K562 (cell line): ENCODE measurements around the gene FLAD1. TPM values are rescaled to one million over a fixed set of nuclear protein-coding genes. Genes with fewer than 3 reads are reported as not detected.

Experiments used
- ATF7 ChIP-seq: fragments of 450-650 bp; IDR thresholded peaks from 2 replicates; pipeline ENCODE4 v1.7.1; 2014; ENCODE audit warnings: mild to moderate bottlenecking, moderate library complexity
- MEIS2 ChIP-seq: fragments of 450-650 bp; IDR thresholded peaks from 2 replicates; pipeline ENCODE4 v1.6.1; 2014; ENCODE audit warnings: mild to moderate bottlenecking; ENCODE audit not compliant: partially characterized antibody
- NFXL1 ChIP-seq: fragments of 450-650 bp; formaldehyde crosslinking; IDR thresholded peaks from 2 replicates; pipeline ENCODE4 v1.4.0; 2021; ENCODE audit warnings: mild to moderate bottlenecking
- POLR2AphosphoS5 ChIP-seq: IDR thresholded peaks from 2 replicates; pipeline ENCODE4 v1.6.1; 2011; ENCODE audit warnings: mild to moderate bottlenecking, low read depth, low read length, moderate library complexity; ENCODE audit not compliant: control insufficient read depth, insufficient read depth
- RFX1 ChIP-seq: fragments of 450-650 bp; IDR thresholded peaks from 2 replicates; pipeline ENCODE4 v1.6.1; 2016; ENCODE audit warnings: mild to moderate bottlenecking, moderate library complexity
- RFX7 ChIP-seq: fragments of 250-450 bp; sonication (Bioruptor Pico); IDR thresholded peaks from 2 replicates; pipeline ENCODE4 v1.5.1; 2021; ENCODE audit warnings: mild to moderate bottlenecking
- RHOXF2B ChIP-seq: fragments of 250-450 bp; sonication (Bioruptor Pico); conservative IDR thresholded peaks from 2 replicates; pipeline ENCODE4 v1.5.1; 2021
- SIX5 ChIP-seq, 2 experiments: IDR thresholded peaks; 2 replicates each; pipeline ENCODE4 v1.6.1; 2011; ENCODE audit warnings: low read length in 2 of 2, borderline replicate concordance in 1 of 2, low read depth in 1 of 2, mild to moderate bottlenecking in 1 of 2, moderate library complexity in 1 of 2; ENCODE audit not compliant: insufficient read depth in 1 of 2
- YBX1 ChIP-seq: fragments of 450-650 bp; IDR thresholded peaks from 2 replicates; pipeline ENCODE4 v1.7.1; 2016; ENCODE audit warnings: mild to moderate bottlenecking
- ZNF644 ChIP-seq: fragments of 200-800 bp; sonication (Bioruptor generic); IDR thresholded peaks from 2 replicates; pipeline ENCODE4 v1.6.1; 2016; ENCODE audit warnings: low read depth, missing genetic modification characterization, missing compliant biosample characterization
- ZNF830 ChIP-seq: fragments of 250-450 bp; sonication (Bioruptor Pico); IDR thresholded peaks from 2 replicates; pipeline ENCODE4 v1.5.0; 2021; ENCODE audit warnings: mild to moderate bottlenecking
- polyA plus RNA-seq, 8 experiments: library from polyadenylated mRNA; depleted of rRNA in 4 of 8; stranded (reverse) in 5 of 8; unstranded in 3 of 8; fragments of >200 nt; fragmentation: Nextera tagmentation in 2 of 8; fragmentation: Illumina TruSeq in 1 of 8; extraction: Ambion mirVana in 2 of 8; extraction: Trizol in 1 of 8; gene quantifications; 2 replicates each; pipeline versions ENCODE4 v1.2.1 to v1.2.3, GENCODE V29; 2011 to 2014; ENCODE audit warnings: inconsistent platforms in 1 of 8, missing spikeins in 1 of 8
- total RNA-seq, 7 experiments: library from RNA; depleted of rRNA in 6 of 7; stranded (reverse); fragments of >200 nt in 6 of 7; fragmentation: Illumina TruSeq in 2 of 7; extraction: Trizol in 2 of 7; gene quantifications; 2 replicates each; pipeline versions ENCODE4 v1.2.1 to v1.2.3, GENCODE V29; 2011 to 2021; ENCODE audit warnings: low replicate concordance in 1 of 7
- TF ChIP-seq, protein P1 (sequence below): IDR thresholded peaks from 3 replicates; pipeline ENCODE4 v1.6.1; 2011; ENCODE audit warnings: borderline replicate concordance, mild to moderate bottlenecking, moderate library complexity; ENCODE audit not compliant: insufficient read length; ENCODE audit errors: extremely low read depth
- TF ChIP-seq, protein P2 (sequence below): fragments of 250-450 bp; sonication (Bioruptor Pico); IDR thresholded peaks from 2 replicates; pipeline ENCODE4 v1.4.0; 2020
- TF ChIP-seq, protein P3 (sequence below): fragments of 250-450 bp; sonication (Bioruptor Pico); IDR thresholded peaks from 2 replicates; pipeline ENCODE4 v1.5.0; 2021; ENCODE audit warnings: mild to moderate bottlenecking, borderline replicate concordance

Gene FLAD1
- total and polyA plus RNA-seq, 9 of the 15 experiments (the other 6 are each of a cell fraction or from before 2014, with no cell fraction given), result 24.9 to 85.8 (median 67.0) TPM

DNA sequence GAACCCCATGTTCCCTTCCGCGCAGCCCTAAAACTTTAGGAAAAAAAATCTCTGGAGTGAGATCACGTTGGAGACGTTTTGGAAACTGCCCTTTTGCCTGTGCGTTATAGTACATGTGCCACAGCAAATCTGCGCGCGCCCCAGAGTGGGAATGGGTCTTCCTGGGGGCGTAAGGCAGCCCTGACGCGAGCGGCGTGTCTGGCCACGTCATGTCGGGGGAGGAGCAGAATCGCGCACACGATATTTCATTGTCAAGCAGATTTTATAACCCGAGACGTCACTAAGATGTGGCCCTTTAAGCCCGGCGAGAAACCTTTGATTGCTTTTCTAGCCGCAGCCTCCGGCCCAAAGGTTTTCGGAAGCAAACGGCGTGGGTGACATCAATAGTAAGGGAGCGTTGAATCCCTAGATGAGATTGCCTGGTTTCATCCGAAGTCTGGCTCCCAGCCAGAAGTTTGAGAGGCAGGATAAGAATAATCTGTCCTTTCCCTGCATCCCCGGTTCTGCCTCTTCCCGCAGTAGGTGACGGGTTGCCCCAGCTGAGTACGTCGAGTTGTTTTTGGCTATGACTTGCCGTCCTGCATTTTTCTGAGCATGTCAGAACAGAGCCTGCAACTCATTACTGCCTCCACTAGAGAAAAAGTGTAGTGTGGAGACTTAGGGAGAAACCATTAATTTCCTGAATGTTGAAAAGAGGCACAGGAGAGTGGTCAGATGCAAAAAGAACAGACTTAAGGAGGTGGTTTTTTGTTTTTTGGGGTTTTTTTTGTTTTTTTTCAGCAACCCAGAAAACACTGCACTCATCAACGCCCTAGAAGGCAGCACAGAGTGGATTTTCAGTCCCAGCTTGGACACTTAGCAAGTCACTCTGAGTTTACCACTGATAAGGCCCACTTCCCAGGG, 45.8 kb upstream of the FLAD1 start (continued):
- TF ChIP-seq YBX1 (no peak), NFXL1 (CRISPR knock-in tag) (no peak), RHOXF2B (CRISPR knock-in tag) (no peak), ATF7 (peak; percentile 100), RFX1 (no peak), ZNF830 (CRISPR knock-in tag) (no peak; the same call in 1 of the 2 replicates), POLR2AphosphoS5 (no peak; the same call in 1 of the 2 replicates), ZNF644 (tag) (no peak), RFX7 (CRISPR knock-in tag) (no peak), MEIS2 (peak; percentile 86), SIX5 (IDR thresholded peaks at IDR 0.05; ENCODE audit: borderline replicate concordance in 1 of 2, insufficient read depth in 1 of 2, low read depth in 1 of 2, low read length in 2 of 2) (0 out of 4 replicates have a peak, but pooled peaks of 1 of the 2 experiments have one; percentile 36)
- TF ChIP-seq, protein P1, sequence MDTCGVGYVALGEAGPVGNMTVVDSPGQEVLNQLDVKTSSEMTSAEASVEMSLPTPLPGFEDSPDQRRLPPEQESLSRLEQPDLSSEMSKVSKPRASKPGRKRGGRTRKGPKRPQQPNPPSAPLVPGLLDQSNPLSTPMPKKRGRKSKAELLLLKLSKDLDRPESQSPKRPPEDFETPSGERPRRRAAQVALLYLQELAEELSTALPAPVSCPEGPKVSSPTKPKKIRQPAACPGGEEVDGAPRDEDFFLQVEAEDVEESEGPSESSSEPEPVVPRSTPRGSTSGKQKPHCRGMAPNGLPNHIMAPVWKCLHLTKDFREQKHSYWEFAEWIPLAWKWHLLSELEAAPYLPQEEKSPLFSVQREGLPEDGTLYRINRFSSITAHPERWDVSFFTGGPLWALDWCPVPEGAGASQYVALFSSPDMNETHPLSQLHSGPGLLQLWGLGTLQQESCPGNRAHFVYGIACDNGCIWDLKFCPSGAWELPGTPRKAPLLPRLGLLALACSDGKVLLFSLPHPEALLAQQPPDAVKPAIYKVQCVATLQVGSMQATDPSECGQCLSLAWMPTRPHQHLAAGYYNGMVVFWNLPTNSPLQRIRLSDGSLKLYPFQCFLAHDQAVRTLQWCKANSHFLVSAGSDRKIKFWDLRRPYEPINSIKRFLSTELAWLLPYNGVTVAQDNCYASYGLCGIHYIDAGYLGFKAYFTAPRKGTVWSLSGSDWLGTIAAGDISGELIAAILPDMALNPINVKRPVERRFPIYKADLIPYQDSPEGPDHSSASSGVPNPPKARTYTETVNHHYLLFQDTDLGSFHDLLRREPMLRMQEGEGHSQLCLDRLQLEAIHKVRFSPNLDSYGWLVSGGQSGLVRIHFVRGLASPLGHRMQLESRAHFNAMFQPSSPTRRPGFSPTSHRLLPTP, result no peak
- TF ChIP-seq, protein P2, sequence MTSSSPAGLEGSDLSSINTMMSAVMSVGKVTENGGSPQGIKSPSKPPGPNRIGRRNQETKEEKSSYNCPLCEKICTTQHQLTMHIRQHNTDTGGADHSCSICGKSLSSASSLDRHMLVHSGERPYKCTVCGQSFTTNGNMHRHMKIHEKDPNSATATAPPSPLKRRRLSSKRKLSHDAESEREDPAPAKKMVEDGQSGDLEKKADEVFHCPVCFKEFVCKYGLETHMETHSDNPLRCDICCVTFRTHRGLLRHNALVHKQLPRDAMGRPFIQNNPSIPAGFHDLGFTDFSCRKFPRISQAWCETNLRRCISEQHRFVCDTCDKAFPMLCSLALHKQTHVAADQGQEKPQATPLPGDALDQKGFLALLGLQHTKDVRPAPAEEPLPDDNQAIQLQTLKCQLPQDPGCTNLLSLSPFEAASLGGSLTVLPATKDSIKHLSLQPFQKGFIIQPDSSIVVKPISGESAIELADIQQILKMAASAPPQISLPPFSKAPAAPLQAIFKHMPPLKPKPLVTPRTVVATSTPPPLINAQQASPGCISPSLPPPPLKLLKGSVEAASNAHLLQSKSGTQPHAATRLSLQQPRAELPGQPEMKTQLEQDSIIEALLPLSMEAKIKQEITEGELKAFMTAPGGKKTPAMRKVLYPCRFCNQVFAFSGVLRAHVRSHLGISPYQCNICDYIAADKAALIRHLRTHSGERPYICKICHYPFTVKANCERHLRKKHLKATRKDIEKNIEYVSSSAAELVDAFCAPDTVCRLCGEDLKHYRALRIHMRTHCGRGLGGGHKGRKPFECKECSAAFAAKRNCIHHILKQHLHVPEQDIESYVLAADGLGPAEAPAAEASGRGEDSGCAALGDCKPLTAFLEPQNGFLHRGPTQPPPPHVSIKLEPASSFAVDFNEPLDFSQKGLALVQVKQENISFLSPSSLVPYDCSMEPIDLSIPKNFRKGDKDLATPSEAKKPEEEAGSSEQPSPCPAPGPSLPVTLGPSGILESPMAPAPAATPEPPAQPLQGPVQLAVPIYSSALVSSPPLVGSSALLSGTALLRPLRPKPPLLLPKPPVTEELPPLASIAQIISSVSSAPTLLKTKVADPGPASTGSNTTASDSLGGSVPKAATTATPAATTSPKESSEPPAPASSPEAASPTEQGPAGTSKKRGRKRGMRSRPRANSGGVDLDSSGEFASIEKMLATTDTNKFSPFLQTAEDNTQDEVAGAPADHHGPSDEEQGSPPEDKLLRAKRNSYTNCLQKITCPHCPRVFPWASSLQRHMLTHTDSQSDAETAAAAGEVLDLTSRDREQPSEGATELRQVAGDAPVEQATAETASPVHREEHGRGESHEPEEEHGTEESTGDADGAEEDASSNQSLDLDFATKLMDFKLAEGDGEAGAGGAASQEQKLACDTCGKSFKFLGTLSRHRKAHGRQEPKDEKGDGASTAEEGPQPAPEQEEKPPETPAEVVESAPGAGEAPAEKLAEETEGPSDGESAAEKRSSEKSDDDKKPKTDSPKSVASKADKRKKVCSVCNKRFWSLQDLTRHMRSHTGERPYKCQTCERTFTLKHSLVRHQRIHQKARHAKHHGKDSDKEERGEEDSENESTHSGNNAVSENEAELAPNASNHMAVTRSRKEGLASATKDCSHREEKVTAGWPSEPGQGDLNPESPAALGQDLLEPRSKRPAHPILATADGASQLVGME, result no peak
- TF ChIP-seq, protein P3, sequence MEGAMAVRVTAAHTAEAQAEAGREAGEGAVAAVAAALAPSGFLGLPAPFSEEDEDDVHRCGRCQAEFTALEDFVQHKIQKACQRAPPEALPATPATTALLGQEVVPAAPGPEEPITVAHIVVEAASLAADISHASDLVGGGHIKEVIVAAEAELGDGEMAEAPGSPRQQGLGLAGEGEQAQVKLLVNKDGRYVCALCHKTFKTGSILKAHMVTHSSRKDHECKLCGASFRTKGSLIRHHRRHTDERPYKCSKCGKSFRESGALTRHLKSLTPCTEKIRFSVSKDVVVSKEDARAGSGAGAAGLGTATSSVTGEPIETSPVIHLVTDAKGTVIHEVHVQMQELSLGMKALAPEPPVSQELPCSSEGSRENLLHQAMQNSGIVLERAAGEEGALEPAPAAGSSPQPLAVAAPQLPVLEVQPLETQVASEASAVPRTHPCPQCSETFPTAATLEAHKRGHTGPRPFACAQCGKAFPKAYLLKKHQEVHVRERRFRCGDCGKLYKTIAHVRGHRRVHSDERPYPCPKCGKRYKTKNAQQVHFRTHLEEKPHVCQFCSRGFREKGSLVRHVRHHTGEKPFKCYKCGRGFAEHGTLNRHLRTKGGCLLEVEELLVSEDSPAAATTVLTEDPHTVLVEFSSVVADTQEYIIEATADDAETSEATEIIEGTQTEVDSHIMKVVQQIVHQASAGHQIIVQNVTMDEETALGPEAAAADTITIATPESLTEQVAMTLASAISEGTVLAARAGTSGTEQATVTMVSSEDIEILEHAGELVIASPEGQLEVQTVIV (CRISPR knock-in tag), result no peak
